ENCODE data around the gene TMPRSS4. TPM values are rescaled to one million over a fixed set of nuclear protein-coding genes. Genes with fewer than 3 reads are reported as not detected.
A peak's percentile ranks its signal among the peaks of the same experiment; 100 is the strongest.

The TMPRSS4 gene
- total and polyA plus RNA-seq, 2 experiments from 2014 or later = 0.10 to 0.58 TPM

GRCh38 chr11:118145285-118146227 is 68.7 kb downstream of the TMPRSS4 start (continued):
- peak; percentile 87 to 97 for TF ChIP-seq CTCF (conservative IDR thresholded peaks at IDR 0.05; ENCODE audit: low read depth in 2 of 2)
- TF ChIP-seq EZH2 (IDR thresholded peaks at IDR 0.05; ENCODE audit: low read depth, unreplicated experiment) = peak; percentile 40

GRCh38 chr11:118146554-118146953 is 69.7 kb downstream of the TMPRSS4 start:
- H3K27ac ChIP-seq (ENCODE audit: low read depth) = no peak overlapping the region
- ATAC-seq (no peak), DNase-seq (ENCODE audit: low spot score) (no peak)
- peaks cover 31% of the 10 kb centered on the region for H3K4me1 ChIP-seq (ENCODE audit: insufficient read depth)
- no peaks in the 10 kb centered on the region for H3F3A ChIP-seq (replicated peaks; ENCODE audit: low read depth)
- Mint-ChIP-seq H3K4me3 (peak overlapping the region; percentile 70), H3K9me3 (no peaks in the 10 kb centered on the region), H3K27me3 (ENCODE audit: insufficient read depth, low read depth, poor library complexity) (peaks cover 44% of the 10 kb centered on the region), H3K36me3 (ENCODE audit: low read depth) (no peaks in the 10 kb centered on the region), H3K27ac (no peak overlapping the region), H3K4me1 (peaks cover 41% of the 10 kb centered on the region)
- H4K20me1 ChIP-seq (replicated peaks; ENCODE audit: insufficient read depth) = 0 out of 2 replicates have a peak, but pooled peaks cover 3% of the 10 kb centered on the region
- no peaks in the 10 kb centered on the region for H3K36me3 ChIP-seq (ENCODE audit: insufficient read depth)
- peaks cover 84% of the 10 kb centered on the region for H3K27me3 ChIP-seq (ENCODE audit: insufficient read depth)
- no peaks in the 10 kb centered on the region for H3K79me2 ChIP-seq (replicated peaks; ENCODE audit: insufficient read depth)
- no peak overlapping the region for H2AFZ ChIP-seq
- H3K4me3 ChIP-seq = peak overlapping the region; percentile 76
- no peaks in the 10 kb centered on the region for H3K9me2 ChIP-seq (ENCODE audit: insufficient read depth)
- peak overlapping the region; percentile 86 for H3K4me2 ChIP-seq
- TF ChIP-seq ZNF331 (CRISPR knock-in tag; IDR thresholded peaks at IDR 0.05; ENCODE audit: low read depth) (no peak), CTCF (conservative IDR thresholded peaks at IDR 0.05; ENCODE audit: low read depth in 2 of 2) (no peak), POLR2AphosphoS5 (IDR thresholded peaks at IDR 0.05; ENCODE audit: low read depth) (no peak), ZNF462 (CRISPR knock-in tag; IDR thresholded peaks at IDR 0.05) (no peak), REST (IDR thresholded peaks at IDR 0.05; ENCODE audit: unreplicated experiment) (no peak), ETS1 (IDR thresholded peaks at IDR 0.05) (no peak)
